H1 (cell line): ENCODE results near the gene STOML1. TPM values are rescaled to one million over a fixed set of nuclear protein-coding genes. Genes with fewer than 3 reads are reported as not detected.
A peak's percentile ranks its signal among the peaks of the same experiment; 100 is the strongest.

ENCODE experiments used
- CTCF ChIA-PET: fragments of 300-600 bp; sonication (Branson Sonifier 250); formaldehyde crosslinking; loops from one replicate; lab custom pipeline; 2021; ENCODE audit not compliant: partially characterized antibody; lab: Charles Lee
- POLR2A ChIA-PET: fragments of 300-600 bp; sonication (Branson Sonifier 250); formaldehyde crosslinking; loops from one replicate; lab custom pipeline; 2021; ENCODE audit warnings: inconsistent platforms; ENCODE audit not compliant: partially characterized antibody; lab: Charles Lee
- DNase-seq, 2 experiments: peaks; one replicate each; pipeline versions ENCODE4 v3.0.0 to v3.0.0-alpha.2; 2010 to 2022; ENCODE audit warnings: low spot score in 2 of 2, low read depth in 1 of 2, mixed read lengths in 1 of 2
- FAIRE-seq: peaks from 2 replicates; lab custom pipeline; 2011; peaks lifted over from hg19 to GRCh38; lab: Jason Lieb, UNC
- H2AFZ ChIP-seq: 2 replicates; pipeline ENCODE4 v1.8.1; 2012; ENCODE audit warnings: low read length, inconsistent platforms
- H2AK5ac ChIP-seq: 2 replicates; pipeline ENCODE4 v1.6.1; 2013; ENCODE audit warnings: low read depth, low read length
- H2BK120ac ChIP-seq: replicated peaks from 2 replicates; pipeline ENCODE3; 2013; ENCODE audit warnings: low read depth, low read length, inconsistent platforms
- H2BK12ac ChIP-seq: 2 replicates; pipeline ENCODE4 v1.6.1; 2013; ENCODE audit warnings: low read depth, low read length
- H2BK15ac ChIP-seq: 2 replicates; pipeline ENCODE4 v1.6.1; 2013; ENCODE audit warnings: low read length
- H2BK20ac ChIP-seq: 2 replicates; pipeline ENCODE4 v1.6.1; 2013; ENCODE audit warnings: low read length
- H2BK5ac ChIP-seq: 2 replicates; pipeline ENCODE4 v1.6.1; 2013; ENCODE audit warnings: low read depth, low read length
- H3K14ac ChIP-seq: 2 replicates; pipeline ENCODE4 v1.6.1; 2013; ENCODE audit warnings: inconsistent platforms; ENCODE audit not compliant: insufficient read length
- H3K18ac ChIP-seq: 2 replicates; pipeline ENCODE4 v1.6.1; 2013; ENCODE audit warnings: low read length; ENCODE audit errors: extremely low read depth
- H3K23ac ChIP-seq: 2 replicates; pipeline ENCODE4 v1.6.1; 2013; ENCODE audit warnings: inconsistent platforms; ENCODE audit not compliant: insufficient read length
- H3K23me2 ChIP-seq: 2 replicates; pipeline ENCODE4 v1.6.1; 2013; ENCODE audit warnings: low read depth, low read length
- H3K27ac ChIP-seq: 2 replicates; pipeline ENCODE4 v1.6.1; 2011; ENCODE audit warnings: low read depth, low read length, inconsistent platforms
- H3K27me3 ChIP-seq, 4 experiments: replicated peaks in 1 of 4; 1 replicate in 1 of 4; 2 replicates in 3 of 4; pipeline versions ENCODE4 v1.6.1 to v1.8.1; 2011 to 2013; ENCODE audit warnings: low read length in 3 of 4, mild to moderate bottlenecking in 3 of 4, inconsistent platforms in 2 of 4, mixed read lengths in 2 of 4, moderate library complexity in 1 of 4; ENCODE audit not compliant: control insufficient read depth in 3 of 4, insufficient read depth in 3 of 4; ENCODE audit errors: extremely low read depth in 1 of 4
- H3K36me3 ChIP-seq, 4 experiments: 2 replicates each; pipeline versions ENCODE4 v1.6.1 to v1.8.1; 2011 to 2013; ENCODE audit warnings: mild to moderate bottlenecking in 4 of 4, low read length in 3 of 4, moderate library complexity in 2 of 4, control low read depth in 1 of 4, inconsistent platforms in 1 of 4; ENCODE audit not compliant: insufficient read depth in 4 of 4, control insufficient read depth in 2 of 4
- H3K4ac ChIP-seq: replicated peaks from 2 replicates; pipeline ENCODE3; 2013; ENCODE audit warnings: low read length, low read depth, mixed read lengths, inconsistent platforms; ENCODE audit not compliant: insufficient read length
- H3K4me1 ChIP-seq, 4 experiments: replicated peaks in 1 of 4; 1 replicate in 1 of 4; 2 replicates in 3 of 4; pipeline versions ENCODE4 v1.6.1 to v1.8.1; 2011 to 2013; ENCODE audit warnings: low read length in 3 of 4, inconsistent platforms in 2 of 4, mixed read lengths in 1 of 4; ENCODE audit not compliant: insufficient read depth in 4 of 4, control insufficient read depth in 3 of 4
- H3K4me2 ChIP-seq, 2 experiments: 2 replicates each; pipeline versions ENCODE4 v1.6.1 to v1.8.1; 2011 to 2013; ENCODE audit warnings: low read depth in 2 of 2, low read length in 2 of 2, control low read depth in 1 of 2, inconsistent platforms in 1 of 2, mild to moderate bottlenecking in 1 of 2; ENCODE audit not compliant: insufficient read depth in 1 of 2
- H3K4me3 ChIP-seq, 4 experiments: fragments of 200-600, 300-600 bp in 1 of 4; sonication (generic), shearing (Covaris generic), sonication (Bioruptor Twin) in 1 of 4; 2 replicates each; pipeline versions ENCODE4 v1.5.1 to v1.8.1; 2011 to 2016; ENCODE audit warnings: low read length in 4 of 4, low read depth in 3 of 4, control low read depth in 2 of 4, inconsistent platforms in 2 of 4, mild to moderate bottlenecking in 2 of 4, mixed read lengths in 1 of 4, moderate library complexity in 1 of 4; ENCODE audit not compliant: insufficient read depth in 2 of 4; ENCODE audit errors: extremely low read depth in 1 of 4
- H3K56ac ChIP-seq: replicated peaks from 2 replicates; pipeline ENCODE3; 2013; ENCODE audit warnings: low read depth, mild to moderate bottlenecking, mixed read lengths, low read length, inconsistent platforms; ENCODE audit not compliant: insufficient read length
- H3K79me1 ChIP-seq: 2 replicates; pipeline ENCODE4 v1.6.1; 2013; ENCODE audit warnings: low read depth, low read length, control low read depth
- H3K79me2 ChIP-seq, 2 experiments: 2 replicates each; pipeline versions ENCODE4 v1.6.1 to v1.8.1; 2012 to 2013; ENCODE audit warnings: low read length in 2 of 2, mild to moderate bottlenecking in 2 of 2, inconsistent platforms in 1 of 2; ENCODE audit not compliant: insufficient read depth in 2 of 2, control insufficient read depth in 1 of 2
- H3K9ac ChIP-seq, 4 experiments: replicated peaks in 1 of 4; 1 replicate in 1 of 4; 2 replicates in 3 of 4; pipeline versions ENCODE4 v1.6.1 to v1.8.1; 2011 to 2013; ENCODE audit warnings: low read depth in 3 of 4, low read length in 3 of 4, control low read depth in 2 of 4, mild to moderate bottlenecking in 2 of 4, moderate library complexity in 2 of 4, inconsistent platforms in 1 of 4; ENCODE audit errors: extremely low read depth in 1 of 4
- H3K9me3 ChIP-seq, 2 experiments: 2 replicates each; pipeline versions ENCODE4 v1.6.1 to v1.8.1; 2012 to 2013; ENCODE audit warnings: mild to moderate bottlenecking in 2 of 2, moderate library complexity in 2 of 2, control low read depth in 1 of 2, inconsistent platforms in 1 of 2, low read depth in 1 of 2, low read length in 1 of 2, mixed read lengths in 1 of 2; ENCODE audit not compliant: insufficient read depth in 2 of 2
- H4K20me1 ChIP-seq, 2 experiments: replicated peaks in 1 of 2; 2 replicates each; pipeline versions ENCODE3 to v1.8.1; 2011 to 2013; ENCODE audit warnings: inconsistent platforms in 2 of 2, low read length in 2 of 2, mild to moderate bottlenecking in 1 of 2; ENCODE audit not compliant: insufficient read depth in 2 of 2, control insufficient read depth in 1 of 2
- H4K5ac ChIP-seq: 2 replicates; pipeline ENCODE4 v1.6.1; 2013; ENCODE audit warnings: low read length, low read depth, mixed read lengths, inconsistent platforms; ENCODE audit not compliant: insufficient read length
- H4K8ac ChIP-seq: 2 replicates; pipeline ENCODE4 v1.8.0; 2013; ENCODE audit warnings: mild to moderate bottlenecking, moderate library complexity, low read length, inconsistent platforms; ENCODE audit not compliant: insufficient read depth; ENCODE audit errors: extremely low read depth
- H4K91ac ChIP-seq: replicated peaks from 2 replicates; pipeline ENCODE3; 2013; ENCODE audit warnings: low read length, mixed read lengths, inconsistent platforms; ENCODE audit not compliant: insufficient read length
- JUN ChIP-seq: IDR thresholded peaks from 2 replicates; pipeline ENCODE4 v1.6.1; 2011; ENCODE audit warnings: low read depth, mild to moderate bottlenecking, improper control_type of control experiment, low read length
- KDM5A ChIP-seq: fragments of 200-600 bp; IDR thresholded peaks from 2 replicates; pipeline ENCODE4 v1.7.1; 2012; ENCODE audit warnings: mild to moderate bottlenecking, low read length, inconsistent platforms, mixed read lengths
- POLR2A ChIP-seq, 2 experiments: IDR thresholded peaks; 1 replicate in 1 of 2; 2 replicates in 1 of 2; pipeline ENCODE4 v1.6.1; 2011; ENCODE audit warnings: low read depth in 2 of 2, low read length in 2 of 2, mild to moderate bottlenecking in 2 of 2; ENCODE audit errors: control extremely low read depth in 1 of 2
- POLR2AphosphoS5 ChIP-seq: IDR thresholded peaks from 2 replicates; pipeline ENCODE4 v1.6.1; 2011; ENCODE audit warnings: low read depth, low read length
- POU5F1 ChIP-seq: IDR thresholded peaks from 2 replicates; pipeline ENCODE4 v1.6.1; 2011; ENCODE audit warnings: low read depth, mild to moderate bottlenecking, low read length, moderate library complexity
- SUZ12 ChIP-seq: fragments of 200-600 bp; sonication (generic); IDR thresholded peaks from 2 replicates; pipeline ENCODE4 v1.6.1; 2012; ENCODE audit warnings: mild to moderate bottlenecking, inconsistent platforms, low read length, moderate library complexity, mixed read lengths
- TAF1 ChIP-seq: IDR thresholded peaks from 2 replicates; pipeline ENCODE4 v1.6.1; 2011; ENCODE audit warnings: mild to moderate bottlenecking, low read depth, low read length
- WGBS, 2 experiments: shearing (Covaris generic) in 1 of 2; methylation state at CpG; one replicate each; pipeline versions ENCODE4 v1.1.6 to v1.1.7; 2013 to 2015; ENCODE audit warnings: low lambda C conversion rate in 2 of 2, mixed read lengths in 2 of 2, inconsistent platforms in 1 of 2, low coverage in 1 of 2, missing lambda C conversion rate in 1 of 2; ENCODE audit not compliant: insufficient replicate concordance in 2 of 2, insufficient coverage in 1 of 2, insufficient read length in 1 of 2; ENCODE audit errors: extremely low coverage in 1 of 2, missing lambda C conversion rate in 1 of 2; 5-methylcytosine and 5-hydroxymethylcytosine counted together
- polyA plus RNA-seq, 7 experiments: library from polyadenylated mRNA; depleted of rRNA in 3 of 7; stranded (reverse) in 5 of 7; unstranded in 2 of 7; fragments of >200 nt in 5 of 7; fragments of 200-250 nt in 2 of 7; gene quantifications; 1 replicate in 5 of 7; 2 replicates in 1 of 7; 4 replicates in 1 of 7; pipeline versions ENCODE4 v1.2.1 to v1.2.3, GENCODE V29; 2011 to 2013; ENCODE audit warnings: missing spikeins in 2 of 7, mixed read lengths in 2 of 7
- total RNA-seq: library from RNA; stranded (reverse); fragmentation: NEBNext Ultra II Directional; extraction: Animal tissue kit (Norgen Biotek cat#: 25700); gene quantifications from 2 replicates; pipeline ENCODE4 v1.2.1, GENCODE V29; 2021

Gene STOML1
- total and polyA plus RNA-seq, 2 of the 8 experiments (the other 6 are each of a cell fraction or from before 2014, with no cell fraction given): 2.6 to 3.2 TPM

DNA sequence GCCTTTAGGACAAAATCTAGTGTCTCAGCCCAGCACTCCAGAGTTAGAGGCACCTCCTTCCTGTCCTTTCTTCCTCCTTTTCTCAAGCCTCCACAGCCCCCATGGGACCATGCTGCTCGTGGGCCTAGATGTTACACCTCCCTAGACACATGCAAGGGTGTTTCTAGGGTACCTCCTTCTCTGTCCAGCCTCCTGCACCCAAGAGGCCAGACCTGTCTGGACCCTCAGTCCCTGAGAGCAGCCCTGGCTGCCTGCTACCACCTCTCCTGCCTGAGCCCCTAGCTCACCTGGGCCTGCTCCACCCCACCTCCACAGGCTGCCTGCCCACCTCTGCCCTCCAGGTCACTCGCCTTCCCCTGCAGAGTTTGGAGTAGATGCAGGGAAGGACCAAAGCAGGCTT, 60.7 kb downstream of the STOML1 start:
- peaks cover 13% of the 10 kb centered on the region for H3K23me2 ChIP-seq
- no peak overlapping the region for H4K5ac ChIP-seq
- H3K79me1 ChIP-seq: no peaks in the 10 kb centered on the region
- H3K79me2 ChIP-seq: no peaks in the 10 kb centered on the region
- no peak overlapping the region for H3K4me3 ChIP-seq
- no peak overlapping the region for H2BK20ac ChIP-seq
- 66% methylated on average over 2 of the region's 2 CpGs; no CpG with 5 or more reads in 1 of the 2 experiments for WGBS, 2 experiments
- no peaks in the 10 kb centered on the region for H3K36me3 ChIP-seq
- no peak overlapping the region for H3K27ac ChIP-seq
- no peak overlapping the region for H2AFZ ChIP-seq
- H4K91ac ChIP-seq: no peak overlapping the region
- H2AK5ac ChIP-seq: no peak overlapping the region
- H3K9ac ChIP-seq: peak overlapping the region in 1 of 4 experiments; percentile 37; a peak in 1 of 7 replicates
- H4K20me1 ChIP-seq: peaks cover 0 to 7% of the 10 kb centered on the region in 2 experiments
- no peak overlapping the region for H2BK15ac ChIP-seq
- no peak overlapping the region for H3K14ac ChIP-seq
- H3K56ac ChIP-seq: no peak overlapping the region
- H2BK120ac ChIP-seq: no peak overlapping the region
- no peak overlapping the region for H4K8ac ChIP-seq
- TF ChIP-seq TAF1 (no peak), SUZ12 (no peak), KDM5A (no peak), JUN (no peak), POLR2AphosphoS5 (no peak), POLR2A (IDR thresholded peaks at IDR 0.05; ENCODE audit: control extremely low read depth in 1 of 2, low read depth in 2 of 2, low read length in 2 of 2) (no peak), POU5F1 (no peak)
- no peaks in the 10 kb centered on the region for H3K9me3 ChIP-seq
- H3K27me3 ChIP-seq: peaks cover 0 to 5% (median 2%) of the 10 kb centered on the region in 4 experiments; a peak in 3 of 7 replicates
- H3K4me1 ChIP-seq: peaks cover 0 to 9% (median 4%) of the 10 kb centered on the region in 4 experiments; a peak in 6 of 7 replicates
- H3K23ac ChIP-seq: no peak overlapping the region
- no peak for FAIRE-seq
- no peak for DNase-seq
- CTCF ChIA-PET: interaction anchor here (0.6 to 2.6 kb wide), 6 partner anchors 19 to 106 kb away, joined by 3 to 16 read pairs (median 4); no protein-coding TSS in a partner anchor
- no peak overlapping the region for H3K18ac ChIP-seq
- H3K4ac ChIP-seq: no peak overlapping the region
- no peak overlapping the region for H2BK5ac ChIP-seq
- no peak overlapping the region for H2BK12ac ChIP-seq
- POLR2A ChIA-PET: no interaction called here
- H3K4me2 ChIP-seq: no peak overlapping the region
